Measurements from ENCODE around the gene UBXN7.
"Not testable (repeated sequence)": the region's sequence is repeated elsewhere in the genome, so short reads cannot be mapped to it uniquely, and the experiment has no call there.

UBXN7 gene

GRCh38 chr3:196419386-196419785 is 12.8 kb downstream of the UBXN7 start:
- no peak for DNase-seq (ENCODE audit: low read depth in 1 of 2, low spot score in 1 of 2)

- DNase-seq (ENCODE audit: low read depth in 1 of 2, low spot score in 1 of 2), result no peak
Observed at GRCh38 chr3:196418601-196419000, 13.6 kb downstream of the UBXN7 start.

GRCh38 chr3:196414469-196414868 is 17.8 kb downstream of the UBXN7 start:
- no peak for DNase-seq (ENCODE audit: low read depth in 1 of 2, low spot score in 1 of 2)

GRCh38 chr3:196412704-196413103 is 19.5 kb downstream of the UBXN7 start:
- DNase-seq (ENCODE audit: low read depth in 1 of 2, low spot score in 1 of 2), result no peak

- DNase-seq (ENCODE audit: low read depth in 1 of 2, low spot score in 1 of 2), result no peak
Observed at GRCh38 chr3:196409409-196409808, 22.8 kb downstream of the UBXN7 start.

- no peak for DNase-seq (ENCODE audit: low read depth in 1 of 2, low spot score in 1 of 2)
Observed at GRCh38 chr3:196408565-196409300, 23.5 kb downstream of the UBXN7 start.

- DNase-seq (ENCODE audit: low read depth in 1 of 2, low spot score in 1 of 2), result no peak
Observed at GRCh38 chr3:196406811-196407470, 25.3 kb downstream of the UBXN7 start.

- DNase-seq (ENCODE audit: low read depth in 1 of 2, low spot score in 1 of 2), result no peak
Observed at GRCh38 chr3:196400331-196400730, 31.9 kb downstream of the UBXN7 start.

- no peak for DNase-seq (ENCODE audit: low read depth in 1 of 2, low spot score in 1 of 2)
Observed at GRCh38 chr3:196399485-196399945, 32.7 kb downstream of the UBXN7 start.

GRCh38 chr3:196398782-196399181 is 33.4 kb downstream of the UBXN7 start:
- no peak for DNase-seq (ENCODE audit: low read depth in 1 of 2, low spot score in 1 of 2)

- DNase-seq (ENCODE audit: low read depth in 1 of 2, low spot score in 1 of 2), result no peak
Observed at GRCh38 chr3:196397941-196398340, 34.3 kb downstream of the UBXN7 start.

GRCh38 chr3:196390116-196390515 is 42.1 kb downstream of the UBXN7 start:
- DNase-seq (ENCODE audit: low read depth in 1 of 2, low spot score in 1 of 2), result no peak

- no peak for DNase-seq (ENCODE audit: low read depth in 1 of 2, low spot score in 1 of 2)
Observed at GRCh38 chr3:196388956-196389355, 43.3 kb downstream of the UBXN7 start.

GRCh38 chr3:196387941-196388340 is 44.3 kb downstream of the UBXN7 start:
- DNase-seq (ENCODE audit: low read depth in 1 of 2, low spot score in 1 of 2), result not testable (repeated sequence)

- not testable (repeated sequence) for DNase-seq (ENCODE audit: low read depth in 1 of 2, low spot score in 1 of 2)
Observed at GRCh38 chr3:196386797-196387196, 45.4 kb downstream of the UBXN7 start.

- not testable (repeated sequence) for DNase-seq (ENCODE audit: low read depth in 1 of 2, low spot score in 1 of 2)
Observed at GRCh38 chr3:196386034-196386433, 46.2 kb downstream of the UBXN7 start.

GRCh38 chr3:196385446-196385845 is 46.8 kb downstream of the UBXN7 start:
- DNase-seq (ENCODE audit: low read depth in 1 of 2, low spot score in 1 of 2), result not testable (repeated sequence)

GRCh38 chr3:196378146-196378841 is 53.9 kb downstream of the UBXN7 start:
- DNase-seq (ENCODE audit: low read depth in 1 of 2, low spot score in 1 of 2), result no peak

- no peak for DNase-seq (ENCODE audit: low read depth in 1 of 2, low spot score in 1 of 2)
Observed at GRCh38 chr3:196377321-196377720, 54.9 kb downstream of the UBXN7 start.

GRCh38 chr3:196365736-196366135 is 66.5 kb downstream of the UBXN7 start:
- DNase-seq (ENCODE audit: low read depth in 1 of 2, low spot score in 1 of 2), result no peak

- DNase-seq (ENCODE audit: low read depth in 1 of 2, low spot score in 1 of 2), result no peak
Observed at GRCh38 chr3:196360586-196360985, 71.6 kb downstream of the UBXN7 start.

GRCh38 chr3:196358540-196358939 is 73.7 kb downstream of the UBXN7 start:
- not testable (repeated sequence) for DNase-seq (ENCODE audit: low read depth in 1 of 2, low spot score in 1 of 2)
